Left lung (tissue), 10 donors: ENCODE data around the gene AKT1. TPM values are rescaled to one million over a fixed set of nuclear protein-coding genes. Genes with fewer than 3 reads are reported as not detected.

Source experiments
- ATAC-seq: fragments of 200-7000 bp; cut with Tn5 transposase; one replicate; pipeline ENCODE4 v1.9.1; 2020; ENCODE audit warnings: moderate library complexity
- DNase-seq, 4 donors: peaks; one replicate each; pipeline ENCODE4 v3.0.0-alpha.2; 2013 to 2020
- H3K27ac ChIP-seq, 2 donors: fragments of 200-600 bp; sonication (generic) in 1 of 2; one replicate each; pipeline versions ENCODE4 v1.5.0 to v1.8.0; 2020 to 2021
- H3K27me3 ChIP-seq, 2 donors: fragments of 200-600 bp; sonication (generic) in 1 of 2; one replicate each; pipeline versions ENCODE4 v1.5.0 to v1.8.0; 2020 to 2021
- H3K36me3 ChIP-seq, 2 donors: fragments of 200-600 bp; sonication (generic) in 1 of 2; one replicate each; pipeline versions ENCODE4 v1.5.0 to v1.8.0; 2020 to 2021
- H3K4me1 ChIP-seq, 2 donors: fragments of 200-600 bp; one replicate each; pipeline ENCODE4 v1.8.0; 2021
- H3K4me3 ChIP-seq, 2 donors: fragments of 200-600 bp; sonication (generic) in 1 of 2; one replicate each; pipeline versions ENCODE4 v1.5.0 to v1.8.0; 2020 to 2021; ENCODE audit warnings: mild to moderate bottlenecking in 1 of 2
- H3K9me3 ChIP-seq, 2 donors: fragments of 200-600 bp; sonication (generic) in 1 of 2; one replicate each; pipeline versions ENCODE4 v1.5.0 to v1.8.0; 2020 to 2021
- intact Hi-C, 2 donors: fragments of 100-400 bp; cut with DNase I; formaldehyde crosslinking; loops; one replicate each; pipeline versions ENCODE4 v1.11.2 to v1.14.2; 2022
- polyA plus RNA-seq, 6 donors: library from polyadenylated mRNA; unstranded; fragments of 120-200 nt; gene quantifications; one replicate each; pipeline ENCODE4 v1.2.1, GENCODE V29; 2013; ENCODE audit not compliant: insufficient read length in 6 of 6
- total RNA-seq, 2 donors: library from RNA; stranded (reverse); fragmentation: NEBNext Ultra II Directional; extraction: Animal tissue kit (Norgen Biotek cat#: 25700); gene quantifications; one replicate each; pipeline ENCODE4 v1.2.1, GENCODE V29; 2021
- TF ChIP-seq, protein P1 (sequence below), 2 donors: fragments of 200-600 bp; sonication (generic) in 1 of 2; IDR thresholded peaks; one replicate each; pipeline versions ENCODE4 v1.5.0 to v1.8.0; 2021; ENCODE audit warnings: antibody characterized with exemption in 2 of 2
- donor health status: DM: no; HTN: yes; CAD: no.
- donor health status: DM: no; HTN: no; CAD: no.

Gene AKT1
- total and polyA plus RNA-seq, 8 donors = 144 to 214 (median 173) TPM

DNA sequence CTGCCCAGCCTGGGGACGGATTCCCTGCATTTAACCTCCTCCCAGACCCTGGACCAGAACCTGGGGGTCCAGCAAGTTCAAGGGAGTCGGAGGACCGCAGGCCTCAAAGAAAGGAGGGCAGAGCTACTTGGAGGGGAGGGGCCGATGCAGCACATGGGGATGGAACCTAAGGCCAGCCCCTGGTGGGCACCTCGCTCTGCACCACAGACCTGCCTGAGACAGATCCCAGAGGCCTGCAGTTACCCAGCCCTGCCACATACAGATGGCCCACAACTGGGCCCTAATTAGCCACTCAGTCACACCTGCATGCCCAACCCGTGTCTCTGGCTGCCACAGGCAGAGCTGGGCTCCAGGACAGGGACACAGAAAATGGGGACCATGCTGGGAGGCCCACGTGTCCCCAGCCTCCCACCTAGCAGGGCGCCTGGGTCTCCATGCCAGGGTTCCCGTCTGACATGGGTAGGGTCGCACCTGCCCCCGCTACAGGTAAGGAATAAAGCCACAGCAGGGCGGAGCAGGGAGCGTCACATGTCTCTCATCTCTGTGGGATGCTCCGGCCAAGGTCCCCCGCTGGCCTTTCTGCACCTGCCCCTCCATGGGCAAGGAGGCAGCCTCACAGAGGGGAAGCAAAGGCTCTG is 16.7 kb downstream of the AKT1 start:
- Histone ChIP-seq H3K36me3 (peaks cover 0 to 77% of the 10 kb centered on the region in 2 donors), H3K27ac (no peak overlapping the region), H3K4me3 (no peak overlapping the region), H3K27me3 (no peaks in the 10 kb centered on the region), H3K4me1 (no peaks in the 10 kb centered on the region), H3K9me3 (no peaks in the 10 kb centered on the region)
- intact Hi-C loops = no loop called here
- peak in 1 of 4 donors; percentile 61 for DNase-seq
- no peak for ATAC-seq
- TF ChIP-seq, protein P1, sequence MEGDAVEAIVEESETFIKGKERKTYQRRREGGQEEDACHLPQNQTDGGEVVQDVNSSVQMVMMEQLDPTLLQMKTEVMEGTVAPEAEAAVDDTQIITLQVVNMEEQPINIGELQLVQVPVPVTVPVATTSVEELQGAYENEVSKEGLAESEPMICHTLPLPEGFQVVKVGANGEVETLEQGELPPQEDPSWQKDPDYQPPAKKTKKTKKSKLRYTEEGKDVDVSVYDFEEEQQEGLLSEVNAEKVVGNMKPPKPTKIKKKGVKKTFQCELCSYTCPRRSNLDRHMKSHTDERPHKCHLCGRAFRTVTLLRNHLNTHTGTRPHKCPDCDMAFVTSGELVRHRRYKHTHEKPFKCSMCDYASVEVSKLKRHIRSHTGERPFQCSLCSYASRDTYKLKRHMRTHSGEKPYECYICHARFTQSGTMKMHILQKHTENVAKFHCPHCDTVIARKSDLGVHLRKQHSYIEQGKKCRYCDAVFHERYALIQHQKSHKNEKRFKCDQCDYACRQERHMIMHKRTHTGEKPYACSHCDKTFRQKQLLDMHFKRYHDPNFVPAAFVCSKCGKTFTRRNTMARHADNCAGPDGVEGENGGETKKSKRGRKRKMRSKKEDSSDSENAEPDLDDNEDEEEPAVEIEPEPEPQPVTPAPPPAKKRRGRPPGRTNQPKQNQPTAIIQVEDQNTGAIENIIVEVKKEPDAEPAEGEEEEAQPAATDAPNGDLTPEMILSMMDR (IDR thresholded peaks at IDR 0.05) = no peak

DNA sequence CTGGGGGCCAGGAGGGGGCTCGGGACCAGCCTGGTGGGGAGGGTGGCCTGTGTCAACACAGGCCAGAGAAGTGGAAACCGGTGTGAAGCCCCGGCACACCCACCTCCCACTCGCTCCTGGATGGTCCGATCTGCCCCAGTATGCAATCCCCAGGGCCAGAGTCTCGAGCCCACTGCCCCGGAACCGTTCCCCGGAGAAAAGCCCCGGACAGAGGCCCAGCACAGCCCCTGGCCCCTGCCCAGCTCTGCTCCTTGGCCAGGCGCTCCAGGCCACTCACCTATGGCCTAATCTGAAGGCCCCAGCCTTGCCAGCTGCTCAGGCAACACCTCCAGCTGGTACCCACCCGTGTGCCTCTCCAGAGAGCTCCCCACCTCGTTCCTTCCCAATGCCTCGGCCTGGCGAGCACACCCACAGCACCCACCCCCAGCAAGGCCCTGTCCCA is 17.7 kb downstream of the AKT1 start:
- H3K27ac ChIP-seq = no peak overlapping the region
- intact Hi-C loops = no loop called here
- no peaks in the 10 kb centered on the region for H3K9me3 ChIP-seq
- no peak overlapping the region for H3K4me3 ChIP-seq
- H3K27me3 ChIP-seq = no peaks in the 10 kb centered on the region
- H3K4me1 ChIP-seq = no peaks in the 10 kb centered on the region
- ATAC-seq (no peak), DNase-seq (peak in 1 of 4 donors; percentile 54)
- peaks cover 0 to 84% of the 10 kb centered on the region in 2 donors for H3K36me3 ChIP-seq
- TF ChIP-seq, protein P1 (IDR thresholded peaks at IDR 0.05) = no peak

DNA sequence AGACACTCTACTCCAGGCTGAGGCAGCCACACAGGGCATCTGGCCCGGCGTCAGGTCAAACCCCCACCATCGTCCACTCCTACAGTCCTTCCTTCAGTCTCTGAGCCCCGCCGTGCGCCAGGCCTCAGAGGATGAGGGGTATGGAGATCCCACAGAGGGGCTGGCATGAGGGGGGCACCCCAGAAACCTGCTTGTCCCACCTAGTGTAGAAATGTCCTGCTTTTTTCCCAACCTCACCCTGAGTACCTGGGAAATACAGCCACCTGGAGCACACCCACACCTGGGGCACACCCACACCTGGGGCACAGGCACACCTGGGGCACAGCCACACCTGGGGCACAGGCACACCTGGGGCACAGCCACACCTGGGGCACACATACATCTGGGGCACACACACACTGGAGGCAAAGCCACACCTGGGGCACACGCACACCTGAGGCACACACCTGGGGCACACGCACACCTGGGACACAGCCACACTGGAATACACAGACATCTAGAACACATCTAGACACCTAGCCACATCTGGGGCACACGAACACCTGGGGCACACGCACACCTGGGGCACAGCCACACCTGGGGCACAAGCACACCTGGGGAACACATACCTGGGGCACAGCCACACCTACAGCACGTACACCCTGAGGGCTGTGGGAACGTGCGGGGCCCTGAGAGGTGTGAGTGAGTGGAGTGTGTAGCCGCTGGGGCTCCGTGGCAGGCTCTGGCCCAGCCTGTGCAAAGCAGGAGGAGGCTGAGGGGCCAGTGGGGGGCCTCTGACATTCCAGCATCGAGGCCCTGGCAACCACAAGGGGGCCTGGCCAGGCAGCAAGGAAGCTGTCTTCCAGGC is 18.4 kb downstream of the AKT1 start:
- Histone ChIP-seq H3K27ac (no peak overlapping the region), H3K4me1 (no peaks in the 10 kb centered on the region), H3K9me3 (no peaks in the 10 kb centered on the region), H3K36me3 (peaks cover 0 to 86% of the 10 kb centered on the region in 2 donors), H3K4me3 (no peak overlapping the region), H3K27me3 (no peaks in the 10 kb centered on the region)
- TF ChIP-seq, protein P1 (IDR thresholded peaks at IDR 0.05) = no peak
- intact Hi-C loops = no loop called here
- ATAC-seq = no peak
- peak in 1 of 4 donors; percentile 52 for DNase-seq

DNA sequence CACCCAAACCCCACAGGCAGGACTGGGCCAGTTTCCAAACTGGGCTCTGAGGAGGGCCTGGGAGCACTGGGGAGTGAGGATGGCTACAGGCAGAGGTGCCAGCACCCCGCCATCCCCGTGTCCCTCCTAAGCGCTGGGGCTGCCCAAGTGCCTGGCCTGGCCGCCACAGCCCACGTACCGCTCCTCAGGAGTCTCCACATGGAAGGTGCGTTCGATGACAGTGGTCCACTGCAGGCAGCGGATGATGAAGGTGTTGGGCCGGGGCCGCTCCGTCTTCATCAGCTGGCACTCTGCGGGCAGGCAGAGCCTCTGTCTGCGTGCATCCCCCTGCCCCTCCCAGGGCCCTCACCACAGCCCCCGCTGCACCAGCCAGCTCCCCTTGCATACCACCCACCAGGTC is 19.1 kb downstream of the AKT1 start:
- peak in 1 of 4 donors; percentile 58 for DNase-seq
- Histone ChIP-seq H3K4me3 (no peak overlapping the region), H3K4me1 (no peaks in the 10 kb centered on the region), H3K36me3 (peaks cover 0 to 89% of the 10 kb centered on the region in 2 donors), H3K9me3 (no peaks in the 10 kb centered on the region), H3K27ac (no peak overlapping the region), H3K27me3 (no peaks in the 10 kb centered on the region)
- TF ChIP-seq, protein P1 (IDR thresholded peaks at IDR 0.05) = no peak
- no peak for ATAC-seq
- intact Hi-C loops = no loop called here

DNA sequence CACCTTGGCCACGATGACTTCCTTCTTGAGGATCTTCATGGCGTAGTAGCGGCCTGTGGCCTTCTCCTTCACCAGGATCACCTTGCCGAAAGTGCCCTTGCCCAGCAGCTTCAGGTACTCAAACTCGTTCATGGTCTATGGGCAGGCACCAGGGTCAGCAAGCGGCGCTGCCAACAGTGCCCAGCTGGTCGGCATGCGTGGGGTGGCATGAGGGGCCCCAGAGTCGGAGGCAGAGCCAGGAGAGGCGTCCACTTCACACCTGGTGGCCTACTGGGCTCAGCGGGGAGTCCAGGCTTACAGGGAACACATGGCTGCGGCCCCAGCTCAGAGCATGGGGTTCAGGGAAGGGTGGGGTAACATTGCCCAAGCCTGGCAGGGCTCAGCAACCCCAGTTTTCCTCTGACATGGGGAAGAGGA is 20.5 kb downstream of the AKT1 start:
- intact Hi-C loops = no loop called here
- ATAC-seq = no peak
- H3K36me3 ChIP-seq = peaks cover 0 to 90% of the 10 kb centered on the region in 2 donors
- no peak overlapping the region for H3K27ac ChIP-seq
- H3K9me3 ChIP-seq = peaks cover 0 to 5% of the 10 kb centered on the region in 2 donors
- no peaks in the 10 kb centered on the region for H3K27me3 ChIP-seq
- TF ChIP-seq, protein P1 (IDR thresholded peaks at IDR 0.05) = no peak
- H3K4me1 ChIP-seq = no peaks in the 10 kb centered on the region
- DNase-seq = peak in 1 of 4 donors; percentile 77
- H3K4me3 ChIP-seq = no peak overlapping the region
